ENCODE measurements around the gene HBP1.

HBP1 gene

DNA sequence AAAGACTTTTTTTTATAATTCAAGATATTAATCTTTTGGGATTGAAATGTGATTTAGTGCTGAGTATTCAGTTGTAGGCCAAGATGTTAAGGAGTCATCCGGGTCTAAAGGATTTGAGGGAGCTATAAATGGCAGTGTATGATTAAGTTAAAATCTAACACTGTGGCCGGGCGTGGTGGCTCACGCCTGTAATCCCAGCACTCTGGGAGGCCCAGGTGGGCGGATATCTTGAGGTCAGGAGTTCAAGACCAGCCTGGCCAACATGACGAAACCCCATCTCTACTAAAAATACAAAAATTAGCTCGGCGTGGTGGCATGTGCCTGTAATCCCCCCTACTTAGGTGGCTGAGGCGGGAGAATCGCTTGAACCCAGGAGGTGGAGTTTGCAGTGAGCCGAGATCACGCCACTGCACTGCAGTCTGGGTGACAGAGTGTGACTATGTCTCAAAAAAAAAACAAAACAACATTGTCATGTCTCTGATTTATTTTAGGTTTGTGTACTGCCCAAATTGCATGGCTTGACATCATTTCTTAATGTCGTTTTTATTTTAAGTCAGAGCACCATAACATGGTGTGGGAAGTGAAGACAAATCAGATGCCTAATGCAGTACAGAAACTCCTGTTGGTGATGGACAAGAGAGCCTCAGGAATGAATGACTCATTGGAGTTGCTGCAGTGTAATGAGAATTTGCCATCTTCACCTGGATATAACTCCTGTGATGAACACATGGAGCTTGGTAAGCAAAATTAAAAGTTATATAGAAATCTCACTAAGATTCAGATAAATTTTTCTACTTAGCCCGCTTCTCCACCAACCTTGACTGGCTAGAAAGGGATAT is 10.7 kb downstream of the HBP1 start:
- in situ Hi-C loops (cut with MboI; ENCODE audit: low sequenced_read_pairs): no loop called here

DNA sequence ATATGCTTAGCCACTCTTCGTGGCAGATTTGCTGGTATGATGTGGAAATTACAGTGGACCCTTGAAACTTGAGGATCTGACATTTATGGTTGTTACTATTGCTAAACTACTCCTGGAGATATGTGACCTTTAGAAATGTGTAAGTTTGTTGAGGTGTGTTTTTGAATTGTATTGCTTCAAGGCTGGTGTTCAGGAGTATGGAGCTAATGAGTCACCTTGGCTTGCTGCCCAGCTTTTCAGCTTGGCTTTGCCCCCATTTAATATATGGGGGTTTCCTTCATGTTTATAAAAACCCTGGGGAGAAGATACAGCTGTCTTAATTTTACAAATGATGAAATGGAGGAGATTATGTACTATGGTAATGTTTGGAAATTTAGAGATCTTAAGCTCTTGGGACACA is 11.6 kb downstream of the HBP1 start:
- in situ Hi-C loops (cut with MboI; ENCODE audit: low sequenced_read_pairs): no loop called here

DNA sequence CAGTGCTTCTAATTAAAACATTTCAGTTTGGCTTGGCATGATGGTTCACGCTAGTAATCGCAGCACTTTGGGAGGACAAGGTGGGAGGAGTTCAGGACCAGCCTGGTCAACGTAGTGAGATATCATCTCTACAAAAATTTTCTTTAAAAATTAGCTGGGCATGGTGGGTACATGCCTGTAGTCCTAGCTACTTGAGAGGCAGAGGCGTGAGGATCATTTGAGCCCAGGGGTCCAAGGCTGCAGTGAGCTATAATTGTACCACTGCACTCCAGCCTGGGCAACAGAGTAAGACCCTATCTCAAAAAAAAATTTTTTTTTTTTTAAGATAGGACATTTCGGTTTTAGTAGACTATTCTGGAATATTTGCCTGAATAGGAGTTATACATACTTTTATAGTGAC is 12.4 kb downstream of the HBP1 start:
- in situ Hi-C loops (cut with MboI; ENCODE audit: low sequenced_read_pairs): no loop called here

DNA sequence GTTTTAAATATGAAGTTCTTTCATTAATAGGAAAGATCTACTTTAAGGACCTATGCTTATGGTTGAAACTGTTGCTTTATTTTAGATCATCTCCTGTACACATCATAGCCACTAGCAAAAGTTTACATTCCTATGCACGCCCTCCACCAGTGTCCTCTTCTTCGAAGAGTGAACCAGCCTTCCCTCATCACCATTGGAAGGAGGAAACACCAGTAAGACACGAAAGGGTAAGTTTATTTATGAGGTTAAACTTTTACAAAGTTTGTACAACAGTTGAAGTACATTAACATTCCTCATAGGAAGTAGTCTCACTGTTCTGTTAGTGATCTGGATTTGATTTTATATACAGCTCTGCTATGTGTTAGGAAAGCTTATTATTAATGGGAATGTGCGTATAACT is 16.9 kb downstream of the HBP1 start:
- in situ Hi-C loops (cut with MboI; ENCODE audit: low sequenced_read_pairs): no loop called here

DNA sequence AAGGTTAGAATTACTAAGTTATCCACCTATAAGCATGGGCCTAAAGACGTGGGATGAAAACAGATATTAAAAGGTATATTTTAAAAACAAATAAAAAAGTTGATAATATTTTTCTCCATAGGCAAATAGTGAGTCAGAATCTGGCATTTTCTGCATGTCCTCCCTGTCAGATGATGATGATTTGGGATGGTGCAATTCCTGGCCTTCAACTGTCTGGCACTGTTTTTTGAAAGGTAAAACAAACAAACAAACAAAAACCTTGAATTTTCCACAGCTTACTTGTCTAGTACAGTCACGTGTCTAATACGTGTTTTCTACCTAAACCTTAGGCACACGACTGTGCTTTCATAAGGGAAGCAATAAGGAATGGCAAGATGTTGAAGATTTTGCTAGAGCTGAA is 17.4 kb downstream of the HBP1 start:
- in situ Hi-C loops (cut with MboI; ENCODE audit: low sequenced_read_pairs): no loop called here

DNA sequence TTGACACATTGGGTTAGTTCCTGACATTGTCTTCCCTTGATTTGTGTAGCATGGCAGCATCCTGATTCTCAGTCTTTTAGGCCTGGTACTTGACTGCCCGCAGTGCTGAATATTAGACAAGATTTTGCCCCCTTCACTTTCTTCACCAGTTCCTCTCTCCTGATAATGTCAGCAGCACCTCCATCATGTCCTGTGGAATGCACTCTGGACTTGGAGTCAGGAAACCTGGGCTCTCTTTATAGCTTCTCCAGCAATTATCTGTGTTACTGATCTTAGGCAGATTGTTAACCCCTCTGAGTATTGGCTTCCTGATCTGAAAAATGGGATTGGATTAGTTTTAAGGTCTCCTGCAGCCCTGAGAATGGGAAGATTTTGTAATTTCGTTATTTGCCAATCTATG is 19.0 kb downstream of the HBP1 start:
- in situ Hi-C loops (cut with MboI; ENCODE audit: low sequenced_read_pairs): no loop called here

DNA sequence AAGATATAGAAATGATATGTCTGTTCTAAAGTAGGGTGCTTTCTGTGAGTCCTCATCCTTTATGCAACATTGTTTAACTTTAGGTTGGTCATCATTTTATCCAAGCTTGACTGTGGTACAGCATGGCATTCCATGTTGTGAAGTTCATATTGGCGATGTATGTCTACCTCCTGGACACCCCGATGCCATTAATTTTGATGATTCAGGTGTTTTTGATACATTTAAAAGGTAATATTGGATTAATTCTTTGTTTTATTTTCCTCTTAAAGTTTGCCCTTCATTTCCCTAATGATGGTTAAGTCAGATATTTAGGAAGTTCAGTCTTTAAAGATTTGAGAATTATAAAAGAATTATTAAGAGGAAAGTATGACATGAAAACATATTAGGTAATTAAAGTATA is 21.3 kb downstream of the HBP1 start:
- in situ Hi-C loops (cut with MboI; ENCODE audit: low sequenced_read_pairs): no loop called here

DNA sequence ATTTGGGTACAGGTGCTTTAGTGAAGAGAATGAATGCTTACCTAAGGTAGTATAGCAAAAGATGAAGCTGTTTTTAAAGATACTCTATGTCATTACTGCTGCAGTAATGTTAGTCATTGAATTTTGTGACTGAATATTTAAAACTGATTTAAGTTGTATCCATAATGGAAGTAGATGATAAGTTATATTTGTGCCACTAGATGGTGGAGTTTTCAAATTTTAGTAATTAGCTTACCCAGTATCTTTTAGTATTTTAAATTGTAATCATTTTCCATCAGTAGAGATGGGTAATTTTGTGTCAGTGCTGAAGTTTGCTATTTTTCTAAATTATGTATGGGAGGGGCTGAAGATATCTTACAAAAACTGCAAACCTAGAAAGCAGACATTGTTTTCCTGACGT is 25.2 kb downstream of the HBP1 start:
- in situ Hi-C loops (cut with MboI; ENCODE audit: low sequenced_read_pairs): no loop called here

DNA sequence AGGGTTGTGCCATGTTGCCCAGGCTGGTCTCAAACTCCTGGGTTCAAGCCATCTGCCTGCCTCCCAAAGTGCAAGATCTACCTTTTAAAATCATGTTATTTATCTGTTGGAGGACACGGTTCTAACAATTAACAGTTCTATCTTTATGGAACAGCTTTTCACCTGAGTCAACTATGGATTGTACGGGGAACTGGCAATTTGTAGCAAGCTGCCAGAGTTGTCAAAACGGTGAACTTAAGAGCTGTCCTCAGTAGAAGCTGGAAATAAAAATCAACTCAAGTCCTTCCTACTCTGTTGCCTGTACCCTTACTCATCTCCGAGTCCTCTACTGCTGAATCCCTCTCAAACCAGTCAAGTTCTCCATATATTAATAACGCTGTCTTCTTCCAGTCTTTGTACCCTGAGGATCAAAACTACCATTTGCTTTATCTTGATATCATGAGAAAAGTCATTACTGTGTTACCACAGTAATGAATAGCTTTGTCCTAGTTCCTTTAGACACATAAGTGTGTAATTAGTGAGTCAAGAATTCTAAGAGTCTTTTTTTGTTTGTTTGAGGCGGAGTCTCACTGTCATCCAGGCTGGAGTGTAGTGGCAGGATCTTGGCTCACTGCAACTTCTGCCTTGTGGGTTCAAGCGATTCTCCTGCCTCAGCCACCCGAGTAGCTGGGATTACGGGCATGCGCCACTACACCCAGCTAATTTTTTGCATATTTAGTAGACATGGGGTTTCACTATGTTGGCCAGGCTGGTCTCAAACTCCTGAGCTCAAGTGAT is 28.2 kb downstream of the HBP1 start:
- in situ Hi-C loops (cut with MboI; ENCODE audit: low sequenced_read_pairs): no loop called here

DNA sequence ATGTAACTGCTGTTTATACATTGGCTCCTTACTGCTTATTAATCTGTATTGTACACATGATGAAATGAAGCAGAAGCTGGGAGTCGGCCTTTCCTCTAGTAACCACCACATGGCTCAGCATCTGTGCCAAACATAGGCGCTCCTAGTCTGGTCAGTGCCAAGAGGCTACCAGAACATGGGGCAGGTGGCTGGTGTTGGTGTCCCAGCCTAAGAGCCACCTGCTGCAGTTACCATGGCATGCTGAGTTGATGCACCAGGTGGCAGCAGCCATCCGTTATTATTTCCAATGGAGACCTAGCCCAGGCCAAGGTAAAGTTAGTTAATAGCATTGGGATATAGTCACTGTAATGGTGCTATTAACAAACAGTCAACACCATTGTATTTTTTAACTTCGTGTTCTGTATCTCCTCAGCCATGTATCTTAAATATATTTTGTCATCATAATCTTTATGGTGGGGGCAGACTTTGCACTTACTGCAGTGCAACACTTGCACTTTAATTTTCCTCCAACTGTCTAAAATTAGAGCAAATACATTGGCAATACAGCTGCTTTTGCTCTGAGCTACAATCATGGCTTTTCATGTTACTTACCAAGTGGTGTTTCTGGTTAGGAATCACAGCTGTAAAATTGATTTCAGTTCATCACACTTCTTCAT is 33.1 kb downstream of the HBP1 start:
- in situ Hi-C loops (cut with MboI; ENCODE audit: low sequenced_read_pairs): no loop called here

DNA sequence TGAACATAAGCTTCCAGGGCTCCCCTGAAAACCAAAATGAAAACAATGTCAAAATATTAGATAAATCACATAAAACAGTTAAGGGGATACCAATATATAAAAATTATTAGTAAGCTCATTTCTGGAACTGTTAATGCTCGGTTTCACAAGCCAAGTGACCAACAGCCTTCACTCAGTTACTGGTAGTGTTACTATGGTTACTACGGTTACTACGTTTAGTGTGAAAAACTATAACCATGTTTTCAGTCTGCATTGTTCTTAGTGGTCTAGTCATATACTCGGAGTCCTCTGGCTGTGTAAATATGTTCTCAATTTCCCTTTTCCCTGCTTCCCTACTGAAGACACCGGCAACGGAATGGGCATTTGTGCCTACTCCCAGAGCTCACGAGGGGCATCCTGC is 34.8 kb downstream of the HBP1 start:
- in situ Hi-C loops (cut with MboI; ENCODE audit: low sequenced_read_pairs): no loop called here

DNA sequence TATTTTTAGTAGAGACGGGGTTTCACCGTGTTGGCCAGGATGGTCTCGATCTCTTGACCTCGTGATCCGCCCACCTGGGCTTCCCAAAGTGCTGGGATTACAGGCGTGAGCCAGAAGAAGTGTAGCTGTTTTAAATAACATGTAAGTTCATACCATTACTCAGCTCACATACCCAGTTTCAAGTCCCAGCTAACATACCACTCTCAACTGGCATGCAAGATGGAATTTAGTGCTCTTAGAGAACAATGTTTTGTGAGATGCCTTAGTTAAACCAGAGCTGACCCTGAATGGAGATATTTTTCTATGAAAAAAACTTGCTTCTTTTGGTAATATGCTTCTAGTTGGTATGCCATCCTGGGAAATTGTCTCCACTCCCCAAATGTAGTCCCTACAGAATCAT is 37.3 kb downstream of the HBP1 start:
- in situ Hi-C loops (cut with MboI; ENCODE audit: low sequenced_read_pairs): no loop called here

DNA sequence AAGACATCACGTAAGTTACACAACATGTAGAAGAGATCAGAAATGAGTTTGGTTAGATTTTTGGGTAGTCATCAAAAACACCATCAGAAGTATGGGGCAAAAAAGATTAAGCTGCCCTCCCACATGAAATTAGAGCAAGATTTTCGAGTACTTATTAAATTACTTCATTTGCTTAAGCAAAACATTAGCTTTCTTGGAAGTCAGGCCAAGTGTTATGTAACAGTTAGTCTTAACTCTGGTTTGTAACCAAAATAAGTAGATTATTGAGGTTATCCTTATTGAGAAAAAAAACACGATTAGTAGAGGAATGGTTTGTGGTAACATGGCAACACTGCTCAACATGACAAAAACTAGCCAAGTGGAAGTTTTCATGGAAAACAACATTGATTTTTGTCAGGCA is 37.9 kb downstream of the HBP1 start:
- in situ Hi-C loops (cut with MboI; ENCODE audit: low sequenced_read_pairs): no loop called here

DNA sequence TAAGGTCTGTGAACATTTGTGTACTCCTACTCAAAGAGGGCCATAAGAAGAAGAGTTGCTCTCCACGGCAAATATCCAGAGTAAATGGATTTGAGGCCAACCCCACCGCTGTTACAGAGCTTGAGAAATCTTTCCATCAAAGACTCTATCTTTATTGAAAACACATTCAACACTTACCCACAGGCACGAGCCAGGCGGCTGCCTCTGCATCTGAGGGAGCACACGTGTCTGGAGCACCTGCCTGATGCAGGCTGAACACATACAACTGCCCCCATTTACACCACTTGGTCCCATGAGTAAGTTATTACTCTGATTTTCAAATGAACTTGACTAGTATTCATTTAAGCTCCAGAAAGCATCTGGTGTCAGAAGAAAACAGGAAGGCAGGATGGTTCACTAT is 38.7 kb downstream of the HBP1 start:
- in situ Hi-C loops (cut with MboI; ENCODE audit: low sequenced_read_pairs): no loop called here

DNA sequence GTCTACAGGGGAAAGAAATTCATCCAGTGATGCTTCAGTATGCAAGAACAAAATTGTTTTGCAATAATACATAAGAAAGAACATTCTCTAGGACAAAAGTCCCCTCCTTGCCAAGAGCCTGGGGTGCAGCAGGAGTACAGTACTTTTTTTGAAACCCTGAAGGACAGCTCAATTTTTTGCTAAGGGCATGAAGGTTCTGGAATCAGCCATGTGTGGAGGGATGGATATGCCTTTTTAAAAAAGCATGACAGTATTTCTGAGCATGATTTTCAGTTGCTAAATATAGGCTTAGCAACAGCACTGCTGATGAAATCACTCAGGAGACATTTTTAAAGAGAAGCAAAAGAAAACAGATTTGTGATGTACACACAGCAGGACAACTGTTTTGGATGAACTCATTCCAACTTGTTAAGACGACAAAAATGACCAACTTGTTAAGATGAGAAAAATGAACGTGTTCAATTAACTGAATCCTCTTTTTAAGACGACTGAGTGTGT is 39.3 kb downstream of the HBP1 start:
- in situ Hi-C loops (cut with MboI; ENCODE audit: low sequenced_read_pairs): no loop called here

DNA sequence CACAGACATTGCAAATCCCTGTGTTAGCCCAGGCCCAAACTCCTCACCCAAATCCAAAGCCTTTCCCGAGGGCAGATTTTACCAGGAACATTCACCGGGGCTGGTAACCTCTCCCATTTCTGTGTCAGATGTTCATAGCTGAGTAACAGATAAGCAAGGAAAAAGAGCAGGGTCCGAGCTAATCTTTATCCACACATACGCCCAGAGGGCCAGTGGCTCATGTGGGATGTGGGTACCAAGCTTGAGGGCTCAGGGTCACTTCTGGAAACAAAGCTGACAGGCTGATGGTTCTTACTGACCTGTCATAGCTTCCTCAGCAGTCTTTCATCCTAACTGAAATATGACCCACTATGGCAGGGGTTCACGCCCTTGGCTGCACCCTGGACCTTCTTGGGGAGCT is 39.8 kb downstream of the HBP1 start:
- in situ Hi-C loops (cut with MboI; ENCODE audit: low sequenced_read_pairs): no loop called here

DNA sequence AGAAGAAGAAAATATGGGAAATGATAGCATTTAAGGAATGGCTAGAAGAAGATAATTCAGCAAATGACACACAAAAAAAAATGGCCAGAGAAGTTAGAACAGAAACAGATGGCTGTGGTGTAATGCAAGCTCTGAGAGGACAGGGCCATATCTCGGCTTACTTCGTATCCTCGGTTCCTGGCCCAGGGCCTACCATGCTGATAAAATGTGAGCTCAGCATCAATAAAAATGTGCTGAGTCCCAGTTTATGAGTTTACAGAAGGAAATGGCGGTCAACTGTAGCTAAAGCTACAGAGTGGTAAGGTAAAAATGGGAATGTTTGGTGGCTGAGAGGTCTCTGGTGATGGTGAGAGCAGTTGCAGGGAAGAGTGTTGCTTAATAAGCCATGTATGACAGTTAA is 40.8 kb downstream of the HBP1 start:
- in situ Hi-C loops (cut with MboI; ENCODE audit: low sequenced_read_pairs): no loop called here

DNA sequence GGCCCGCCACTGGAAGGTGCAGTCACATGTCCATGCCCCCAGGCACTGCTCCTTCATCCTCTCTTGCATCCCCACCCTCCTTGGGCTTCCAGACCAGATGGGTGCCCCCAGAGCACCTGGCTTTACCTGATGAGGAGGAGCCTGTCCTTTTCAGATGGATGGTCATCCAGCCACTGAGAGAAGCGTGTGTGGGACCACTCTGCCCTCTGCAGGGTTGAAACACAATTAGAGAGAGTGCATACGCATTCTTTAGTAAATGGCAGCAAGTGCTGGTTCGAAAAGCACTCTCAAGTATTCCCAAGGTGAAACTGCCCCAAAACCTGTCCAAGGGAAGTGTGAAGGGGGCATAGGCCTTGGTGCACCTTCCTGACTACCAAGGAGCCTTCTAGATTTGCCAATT is 41.6 kb downstream of the HBP1 start:
- in situ Hi-C loops (cut with MboI; ENCODE audit: low sequenced_read_pairs): no loop called here

DNA sequence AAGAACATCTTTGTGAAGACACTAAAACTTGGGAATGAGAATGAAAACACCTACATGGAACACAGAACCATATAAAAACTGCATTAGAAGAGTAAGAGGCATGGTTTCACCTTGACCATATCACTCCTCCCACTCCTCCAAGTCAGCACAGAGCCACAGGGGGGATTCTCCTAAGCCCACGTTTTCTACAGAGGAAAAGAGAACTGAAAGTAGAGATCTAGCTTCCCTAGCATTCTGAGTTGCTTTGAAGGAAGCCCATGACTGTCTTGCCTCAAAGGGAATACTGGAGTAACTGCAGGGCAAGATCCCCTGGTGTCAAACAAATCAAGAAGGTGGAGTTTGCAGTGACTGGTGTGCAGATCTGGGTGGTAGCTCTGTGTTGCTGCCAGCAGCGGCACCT is 43.9 kb downstream of the HBP1 start:
- in situ Hi-C loops (cut with MboI; ENCODE audit: low sequenced_read_pairs): no loop called here

DNA sequence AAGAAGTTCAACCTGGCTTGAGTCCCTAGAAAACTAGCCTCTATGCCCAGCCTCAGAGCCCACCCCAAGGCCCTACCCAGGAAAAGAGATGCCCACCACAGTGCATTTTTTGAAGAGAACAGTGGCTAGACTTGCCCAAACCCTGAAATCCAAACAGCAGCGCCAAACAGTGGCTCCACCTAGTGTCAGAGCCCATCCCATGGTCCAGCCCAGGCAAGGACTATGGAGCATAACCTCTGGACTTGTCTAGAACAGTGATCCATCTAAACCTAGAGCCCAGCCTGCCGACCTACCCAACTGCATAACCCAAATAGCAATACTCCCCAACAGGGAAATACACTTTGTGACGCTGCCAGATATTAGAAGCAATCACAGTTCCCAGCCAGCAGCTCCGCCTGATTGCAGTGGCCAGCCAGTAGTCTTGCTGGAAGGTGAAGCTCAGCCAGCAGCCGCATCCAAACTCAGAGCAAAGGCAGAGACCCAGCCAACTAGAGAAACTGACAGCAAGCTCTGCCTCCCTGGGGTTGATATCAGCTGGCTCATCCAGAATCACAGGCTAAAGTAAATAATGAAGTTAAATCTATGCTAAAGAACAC is 44.5 kb downstream of the HBP1 start:
- in situ Hi-C loops (cut with MboI; ENCODE audit: low sequenced_read_pairs): no loop called here

DNA sequence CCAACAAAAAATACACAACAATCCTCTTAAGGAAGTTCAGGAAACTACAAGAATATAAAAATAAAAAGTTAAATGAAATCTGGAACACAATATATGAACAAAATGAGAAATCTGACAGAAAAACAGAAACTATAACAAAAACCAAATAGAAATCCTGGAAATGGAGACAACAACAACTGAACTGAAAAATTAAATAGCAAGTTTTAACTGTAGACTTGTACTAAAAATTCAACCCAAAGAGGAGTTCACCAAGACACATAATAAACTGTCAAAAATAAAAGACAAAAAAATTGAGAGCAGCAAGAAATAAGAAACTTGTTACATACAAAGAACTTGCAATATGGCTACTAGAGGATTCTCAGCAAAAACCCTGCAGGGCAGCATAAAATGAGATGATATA is 45.1 kb downstream of the HBP1 start:
- in situ Hi-C loops (cut with MboI; ENCODE audit: low sequenced_read_pairs): no loop called here

Data from HL-60/S4 (cell line).